Hypothalamus (tissue), 51 donors: ENCODE measurements around the gene ZRSR2.
A peak's percentile ranks its signal among the peaks of the same experiment; 100 is the strongest.
"Not testable (repeated sequence)": the region's sequence is repeated elsewhere in the genome, so short reads cannot be mapped to it uniquely, and the experiment has no call there.

Experiments used
- DNase-seq, 51 donors: peaks; one replicate each; lab custom pipeline; 2025; lab: John Stamatoyannopoulos, UW

ZRSR2 gene

DNA sequence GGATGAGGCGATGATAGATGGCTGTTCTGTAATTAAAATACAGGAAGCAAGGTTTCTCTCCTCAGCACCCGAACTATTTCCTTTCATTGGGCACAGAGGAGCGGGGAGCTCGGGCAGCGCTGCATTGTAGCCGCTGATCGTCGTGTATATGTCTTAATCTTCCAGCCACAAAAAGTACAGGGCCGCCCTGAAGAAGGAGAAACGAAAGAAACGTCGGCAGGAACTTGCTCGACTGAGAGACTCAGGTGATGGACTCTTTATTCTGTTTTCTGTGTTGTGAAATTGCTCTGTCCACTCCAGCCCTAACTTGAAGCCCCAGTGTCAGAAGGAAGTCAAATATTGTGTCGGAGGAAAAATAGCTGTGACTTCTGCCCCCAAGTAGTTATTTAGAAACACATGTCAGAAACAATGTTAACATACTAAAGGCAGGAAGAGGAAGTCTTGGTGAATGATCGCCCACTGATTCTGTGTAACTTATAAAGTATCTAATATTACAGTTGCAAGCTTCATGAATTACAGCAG, 546 bp downstream of the ZRSR2 start:
- DNase-seq, result peak in 2 of 51 donors; percentile 50 to 53

DNA sequence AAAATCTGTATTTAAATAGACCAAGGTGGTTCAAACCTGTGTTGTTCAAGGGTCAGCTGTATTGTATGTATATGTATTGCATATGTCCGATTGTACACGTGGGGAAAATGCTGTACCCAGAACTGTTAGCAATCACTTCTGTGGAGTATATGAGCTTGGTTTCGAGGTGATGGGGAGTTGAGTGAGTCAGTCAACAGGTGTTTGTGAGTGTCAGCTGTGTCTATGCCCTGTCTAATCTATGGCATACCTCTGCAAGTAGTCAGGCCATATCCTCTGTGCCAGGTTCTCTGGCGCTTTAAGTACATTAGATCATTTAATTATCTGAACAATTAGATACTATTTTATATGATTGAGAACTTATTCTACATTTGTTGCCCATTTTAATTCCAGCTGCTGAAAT, 7.4 kb downstream of the ZRSR2 start:
- DNase-seq, result no peak

DNA sequence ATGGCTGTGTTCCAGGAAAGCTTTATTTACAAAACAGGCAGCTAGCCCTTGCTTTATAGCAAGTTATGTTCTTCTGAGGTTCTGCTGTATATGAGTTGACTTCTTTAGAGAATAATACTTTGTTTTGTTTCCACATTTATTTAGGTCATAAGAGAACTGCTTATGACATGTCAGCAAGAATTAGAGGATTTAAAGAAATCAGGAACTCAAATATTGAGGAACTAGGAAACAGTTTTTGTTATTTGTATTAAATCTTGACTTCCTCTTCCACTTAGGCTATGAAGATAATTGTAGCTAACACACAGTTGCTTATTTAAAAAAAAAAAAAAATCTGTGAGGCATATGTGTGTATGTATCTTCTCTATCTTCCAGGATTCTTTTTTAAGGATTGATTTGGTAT, 14.3 kb downstream of the ZRSR2 start:
- DNase-seq, result no peak

DNA sequence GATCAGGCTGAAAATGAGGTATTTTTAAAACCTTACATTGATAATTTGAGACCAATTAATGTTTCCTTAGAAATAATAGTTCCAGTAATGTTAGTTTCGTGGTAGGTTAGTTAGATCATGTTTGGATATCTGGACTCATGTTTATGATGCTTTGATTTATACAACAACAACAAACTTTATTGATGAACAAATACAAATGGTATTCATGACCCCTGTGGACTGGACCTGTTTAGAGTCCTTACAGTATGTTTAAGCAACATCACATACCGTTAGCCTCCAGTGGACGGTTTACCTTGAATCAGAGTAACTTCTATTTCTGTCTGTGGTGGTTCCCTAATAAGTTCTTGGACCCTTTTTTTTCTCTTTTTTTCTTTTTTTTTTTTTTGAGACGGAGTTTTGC, 18.0 kb downstream of the ZRSR2 start:
- DNase-seq, result no peak

DNA sequence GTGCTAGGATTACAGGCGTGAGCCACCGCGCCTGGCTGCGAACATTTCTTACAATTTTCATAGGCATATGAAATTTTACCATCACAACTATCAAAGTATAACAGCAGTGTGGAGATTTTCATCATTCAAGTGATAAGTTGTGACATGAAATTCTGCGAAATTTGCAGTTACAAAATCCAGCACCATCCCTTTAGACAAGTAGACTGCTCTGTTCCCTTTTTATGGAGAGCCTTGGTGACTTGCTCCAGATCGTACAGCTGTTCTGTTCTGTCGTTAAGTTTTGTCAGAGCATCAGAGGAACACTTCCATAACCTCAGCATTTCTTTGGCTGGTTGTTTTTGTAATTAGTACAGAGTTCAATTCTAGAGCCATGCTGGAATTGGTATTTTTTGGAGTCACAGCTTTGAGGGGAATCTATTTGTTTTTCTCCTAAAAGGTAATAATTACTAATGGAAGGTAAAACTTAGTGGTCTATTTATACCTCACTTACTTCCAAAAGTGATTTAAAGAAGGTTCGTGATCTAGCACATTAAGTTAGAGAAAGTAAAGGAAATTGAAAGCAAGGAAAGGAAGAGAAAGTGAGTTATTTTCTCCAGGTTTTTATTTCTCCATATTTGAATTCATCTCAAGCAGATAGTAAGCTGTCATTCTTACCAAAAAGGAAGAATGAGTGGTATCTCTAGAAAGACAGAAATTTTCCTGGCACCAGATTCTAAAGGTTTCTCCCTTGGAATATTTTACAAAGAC, 22.1 kb downstream of the ZRSR2 start:
- DNase-seq, result no peak

DNA sequence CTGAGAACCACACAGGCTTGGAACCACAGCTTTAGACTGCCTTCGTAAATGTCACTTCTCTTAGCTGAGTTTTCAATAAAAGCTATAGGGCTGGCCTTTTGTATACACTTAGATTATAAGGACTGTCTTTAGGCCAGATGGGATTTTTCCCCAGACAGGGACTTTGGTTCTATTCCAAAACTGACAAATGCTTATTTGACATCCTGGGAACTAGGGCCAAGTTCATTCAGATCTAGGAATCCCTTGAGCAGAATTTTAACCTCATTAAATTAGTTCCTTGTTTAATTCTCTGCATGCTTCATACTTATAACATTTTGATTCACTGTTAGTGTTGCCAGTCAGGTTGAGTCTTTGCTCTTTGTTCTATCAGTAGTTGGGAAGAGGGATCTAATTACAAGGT, 23.1 kb downstream of the ZRSR2 start:
- no peak for DNase-seq

DNA sequence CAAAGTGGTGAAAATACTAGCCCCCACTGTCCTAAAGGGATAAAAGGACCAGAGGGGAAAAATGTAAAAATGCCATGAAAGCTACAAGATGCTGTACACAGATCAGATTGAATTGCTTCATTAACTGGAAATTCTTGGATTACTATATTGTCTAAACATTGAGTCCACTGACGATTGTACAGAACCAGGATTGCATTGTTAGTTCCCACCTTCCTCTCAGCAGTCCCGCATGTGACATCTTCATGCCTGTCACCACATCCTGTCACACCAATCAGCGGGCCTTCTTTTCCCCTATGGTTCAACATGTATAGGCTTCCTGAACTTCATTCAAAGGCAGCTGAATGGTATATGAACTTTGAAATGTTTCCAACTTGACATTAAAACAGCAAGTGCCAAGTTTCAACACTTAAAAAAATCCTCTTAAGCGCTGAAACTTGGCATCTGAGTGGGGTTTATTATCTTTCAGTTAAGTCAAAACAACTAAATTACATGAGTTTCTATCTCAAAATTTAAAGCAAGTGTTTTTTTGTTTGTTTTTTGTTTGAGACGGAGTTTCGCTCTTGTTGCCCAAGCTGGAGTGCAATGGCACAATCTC, 24.6 kb downstream of the ZRSR2 start:
- no peak for DNase-seq

DNA sequence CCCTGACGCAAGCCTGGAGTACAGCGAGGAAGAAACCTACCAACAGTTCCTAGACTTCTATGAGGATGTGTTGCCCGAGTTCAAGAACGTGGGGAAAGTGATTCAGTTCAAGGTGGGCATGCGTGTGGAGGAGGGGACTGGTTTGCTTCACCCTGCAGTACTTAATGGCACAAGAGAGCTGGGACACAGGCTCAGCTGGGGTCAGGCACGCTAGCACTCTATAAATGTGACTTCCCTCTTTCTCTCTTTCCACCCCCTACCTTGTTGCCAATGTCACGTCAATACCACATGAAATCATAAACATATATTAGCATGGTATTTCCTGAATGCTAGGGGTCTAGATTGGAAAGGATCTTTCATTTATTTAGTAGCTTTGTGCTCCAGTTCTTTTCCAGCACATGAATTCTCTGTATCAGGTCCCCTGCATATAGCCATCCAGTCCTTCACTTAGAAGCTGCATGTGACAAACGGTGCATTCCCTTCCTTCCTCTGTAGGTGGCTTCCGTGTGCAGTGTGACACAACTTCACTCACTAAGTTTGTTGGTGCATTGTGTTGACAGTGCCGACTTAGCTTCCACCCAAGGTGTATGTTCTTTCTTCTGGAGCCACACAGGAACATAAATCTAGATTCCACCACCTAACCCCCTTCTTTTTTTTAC, 25.6 kb downstream of the ZRSR2 start:
- DNase-seq, result peak in 2 of 51 donors; percentile 0 to 2

DNA sequence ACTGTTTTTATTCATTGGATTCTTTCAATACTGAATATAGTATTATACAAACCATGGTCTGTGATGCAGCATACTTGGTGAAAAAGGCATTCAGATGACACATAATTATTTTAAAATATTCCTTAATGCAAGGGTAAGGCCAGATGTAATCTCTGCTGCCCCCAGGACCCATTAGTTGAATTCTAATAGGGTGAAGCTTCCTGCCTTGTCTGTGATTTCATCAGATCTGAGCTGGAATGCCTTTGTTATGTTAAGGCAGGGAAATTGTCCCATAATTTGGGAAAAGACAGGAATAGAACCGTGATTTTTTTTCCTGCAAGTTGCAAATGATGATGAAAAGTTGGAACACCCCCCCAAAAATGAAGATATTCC, 26.1 kb downstream of the ZRSR2 start:
- no peak for DNase-seq

DNA sequence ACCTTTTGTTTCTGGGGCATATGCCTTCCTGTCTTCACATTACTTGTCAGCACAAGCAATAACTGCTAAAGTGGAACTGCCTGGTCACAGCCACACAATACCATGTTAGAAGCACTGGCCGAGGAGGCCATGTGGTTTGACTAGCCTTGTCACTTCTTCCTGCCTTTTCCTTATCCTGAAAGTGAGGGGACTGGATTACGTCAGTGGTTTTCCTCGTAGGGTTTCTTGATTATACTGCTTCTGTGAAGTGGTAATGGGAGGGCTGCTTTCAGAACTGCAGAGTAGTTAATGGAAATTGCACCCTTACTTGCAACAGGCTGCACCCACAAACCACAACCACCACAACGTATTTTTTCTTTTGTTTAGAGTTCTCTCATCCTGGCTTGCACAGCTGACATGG, 26.6 kb downstream of the ZRSR2 start:
- DNase-seq, result no peak

DNA sequence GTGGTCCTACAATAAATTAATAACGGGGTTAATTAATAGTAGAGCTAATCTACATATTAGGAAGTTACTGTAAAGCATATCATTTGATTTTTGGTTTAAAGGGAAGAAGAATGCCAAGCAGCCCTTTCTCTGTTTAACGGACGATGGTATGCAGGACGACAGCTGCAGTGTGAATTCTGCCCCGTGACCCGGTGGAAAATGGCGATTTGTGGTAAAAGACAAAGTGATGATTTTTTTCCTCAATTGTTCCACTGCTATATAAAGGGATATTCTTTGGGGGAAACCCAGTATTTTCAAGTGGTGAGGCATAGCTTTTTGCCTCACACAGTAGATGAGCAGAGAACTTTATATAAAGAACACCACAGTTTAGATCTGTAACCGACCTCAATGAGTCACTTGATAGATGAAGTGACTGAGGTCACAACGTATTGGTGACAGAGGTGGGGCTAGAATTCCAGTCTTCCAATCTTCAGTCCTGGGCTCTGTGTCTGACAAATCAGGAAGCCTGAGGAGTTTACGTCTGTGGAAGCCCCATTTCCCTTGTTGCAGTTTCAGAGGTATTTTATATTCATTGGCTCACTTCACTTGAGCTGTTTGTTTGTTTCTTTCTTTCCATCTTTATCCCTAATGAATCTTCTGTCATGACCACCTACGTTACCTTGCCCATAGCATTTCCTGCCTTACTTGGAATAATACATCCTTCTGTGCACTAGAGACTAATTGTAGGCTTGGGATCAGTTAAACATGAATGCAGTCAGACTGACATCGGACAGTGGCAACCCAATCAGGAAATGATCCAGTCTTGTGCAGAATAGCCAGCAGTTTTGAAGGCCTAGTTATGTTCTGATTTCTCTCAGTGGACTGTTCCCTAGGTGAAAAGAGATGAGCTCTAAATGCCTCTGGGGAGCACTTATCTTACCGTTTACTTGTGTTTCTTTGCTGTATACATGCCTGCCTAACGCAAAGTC, 30.1 kb downstream of the ZRSR2 start:
- DNase-seq, result peak in 1 of 51 donors; percentile 0

DNA sequence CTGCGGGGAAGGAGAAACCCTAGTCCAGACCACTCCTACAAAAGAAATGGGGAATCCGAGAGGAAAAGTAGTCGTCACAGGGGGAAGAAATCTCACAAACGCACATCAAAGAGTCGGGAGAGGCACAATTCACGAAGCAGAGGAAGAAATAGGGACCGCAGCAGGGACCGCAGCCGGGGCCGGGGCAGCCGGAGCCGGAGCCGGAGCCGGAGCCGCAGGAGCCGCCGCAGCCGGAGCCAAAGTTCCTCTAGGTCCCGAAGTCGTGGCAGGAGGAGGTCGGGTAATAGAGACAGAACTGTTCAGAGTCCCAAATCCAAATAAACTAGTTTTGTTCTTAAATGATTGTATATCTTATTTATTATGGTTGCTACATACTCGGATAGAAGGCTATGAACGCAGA, 32.6 kb downstream of the ZRSR2 start:
- no peak for DNase-seq

DNA sequence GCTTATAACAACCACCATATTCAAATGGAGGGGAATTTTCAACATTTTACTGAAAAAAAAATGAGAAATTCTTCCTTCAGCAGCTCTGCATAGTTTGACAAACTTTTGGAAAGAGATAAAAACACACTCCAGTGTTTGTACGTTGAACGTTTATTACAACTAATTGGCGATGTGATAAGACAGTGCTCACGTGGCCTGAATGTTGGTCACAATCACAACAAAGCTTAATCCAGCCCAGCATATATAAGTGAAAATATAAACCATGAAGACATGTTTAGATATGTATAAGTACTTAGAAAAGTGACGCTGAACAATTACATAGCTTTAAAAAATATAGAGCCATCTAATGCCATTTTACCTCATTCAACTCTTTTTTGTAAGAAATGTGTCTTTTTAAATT, 35.7 kb downstream of the ZRSR2 start:
- no peak for DNase-seq

DNA sequence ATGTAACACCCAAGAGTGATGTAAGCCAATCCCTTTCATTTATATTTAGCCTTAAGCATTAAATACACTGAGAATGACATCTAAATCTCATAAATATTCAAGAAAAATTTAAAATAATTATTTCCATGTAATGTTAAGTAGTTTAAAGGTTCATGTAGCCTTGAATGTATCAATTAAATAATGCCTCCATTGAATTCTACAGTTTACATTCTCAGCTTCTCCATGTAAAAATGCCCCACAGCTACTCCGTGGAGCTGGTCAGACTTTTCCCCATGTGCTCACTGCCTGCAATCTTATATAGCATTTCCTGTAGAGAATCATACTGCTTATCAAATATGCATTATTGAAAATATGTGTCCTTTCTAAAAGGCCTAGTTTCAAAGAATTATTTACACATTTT, 38.9 kb downstream of the ZRSR2 start:
- DNase-seq, result no peak

DNA sequence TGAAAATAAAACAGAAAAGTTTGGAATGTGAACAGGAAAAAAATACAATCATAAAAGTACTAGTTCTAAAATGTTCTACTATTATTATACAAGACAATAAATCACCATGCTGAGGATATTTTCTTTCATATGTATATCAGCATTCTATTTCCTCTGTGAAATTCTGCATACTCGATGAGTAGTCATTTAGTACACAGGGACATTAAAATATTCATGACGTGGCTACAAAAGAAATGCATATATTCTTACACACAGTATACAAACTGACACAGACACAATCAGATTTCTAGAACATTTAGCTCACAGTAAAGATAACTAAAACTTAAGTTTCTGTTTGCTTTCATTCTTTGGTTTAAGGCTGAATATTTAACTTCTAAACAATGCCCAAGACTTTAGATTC, 41.1 kb downstream of the ZRSR2 start:
- DNase-seq, result not testable (repeated sequence)

DNA sequence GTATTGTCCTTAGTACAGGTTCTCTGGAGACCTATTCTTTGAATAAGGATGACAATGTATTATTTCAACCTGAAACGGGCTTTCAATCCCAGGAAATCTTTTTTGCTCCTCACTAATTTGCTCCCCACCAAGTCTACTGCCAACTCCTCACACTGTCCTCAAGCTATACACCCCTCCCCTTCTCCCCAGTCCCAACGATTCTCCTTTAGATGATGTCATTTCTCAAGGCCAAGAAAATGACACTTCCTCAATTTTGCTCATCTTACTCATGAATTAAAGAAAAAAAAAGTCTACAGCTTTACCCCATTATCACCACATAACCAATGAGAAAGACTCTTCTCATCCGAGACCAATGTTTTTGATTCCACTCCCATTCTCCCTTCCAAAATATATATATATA, 43.8 kb downstream of the ZRSR2 start:
- no peak for DNase-seq

DNA sequence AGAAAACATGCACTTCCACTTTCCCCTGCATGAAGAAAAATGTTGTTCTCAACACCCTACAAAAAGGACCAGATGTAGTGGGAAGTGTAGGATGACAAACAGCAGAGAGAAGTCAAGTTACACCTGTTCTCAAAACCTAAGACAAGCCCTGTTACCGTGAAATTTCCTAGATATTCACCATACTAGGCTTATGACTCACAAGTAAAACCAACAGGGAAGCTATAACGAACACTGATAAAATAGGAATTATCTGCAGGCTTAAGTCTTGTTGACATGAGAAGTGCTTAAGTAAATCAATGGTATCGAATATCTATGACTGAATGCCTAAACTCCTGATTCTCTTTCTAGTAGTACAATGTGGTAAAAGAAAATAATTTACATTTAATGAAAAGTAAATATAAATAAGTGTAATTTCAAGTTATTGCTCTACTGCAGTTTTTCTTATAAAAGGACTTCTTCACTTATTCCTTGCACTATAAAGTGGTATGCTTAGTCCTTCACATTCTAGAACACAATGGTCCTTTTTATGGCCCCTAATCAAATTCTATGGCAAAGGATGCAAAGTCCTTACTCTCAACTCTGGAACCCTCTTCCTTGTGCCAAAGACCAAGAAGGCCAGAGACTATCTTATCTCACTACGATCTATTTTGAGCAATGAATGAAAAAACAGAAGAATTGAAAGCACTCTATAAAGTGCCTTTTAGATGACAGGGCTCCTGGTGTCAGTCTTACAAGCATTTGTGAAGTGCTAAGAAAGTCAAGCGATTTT, 44.7 kb downstream of the ZRSR2 start:
- no peak for DNase-seq

DNA sequence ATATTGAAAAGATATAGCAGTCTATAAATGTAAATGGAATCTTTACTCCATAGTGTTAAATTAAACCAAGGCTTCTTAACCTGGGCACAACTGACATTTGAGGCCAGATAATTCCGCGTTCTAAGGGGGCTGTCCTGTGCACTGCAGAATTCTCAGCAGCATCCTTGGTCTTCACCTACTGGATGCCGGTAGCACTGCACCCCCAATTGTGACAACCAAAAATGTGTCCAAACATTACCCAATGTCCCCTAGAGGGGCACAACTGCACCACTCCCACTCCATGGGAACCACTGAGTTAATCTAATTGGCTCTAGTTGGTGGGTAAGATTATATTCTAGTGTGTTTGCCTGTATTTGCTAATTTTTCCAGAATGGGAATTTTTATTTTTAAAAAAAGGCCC, 47.7 kb downstream of the ZRSR2 start:
- no peak for DNase-seq

DNA sequence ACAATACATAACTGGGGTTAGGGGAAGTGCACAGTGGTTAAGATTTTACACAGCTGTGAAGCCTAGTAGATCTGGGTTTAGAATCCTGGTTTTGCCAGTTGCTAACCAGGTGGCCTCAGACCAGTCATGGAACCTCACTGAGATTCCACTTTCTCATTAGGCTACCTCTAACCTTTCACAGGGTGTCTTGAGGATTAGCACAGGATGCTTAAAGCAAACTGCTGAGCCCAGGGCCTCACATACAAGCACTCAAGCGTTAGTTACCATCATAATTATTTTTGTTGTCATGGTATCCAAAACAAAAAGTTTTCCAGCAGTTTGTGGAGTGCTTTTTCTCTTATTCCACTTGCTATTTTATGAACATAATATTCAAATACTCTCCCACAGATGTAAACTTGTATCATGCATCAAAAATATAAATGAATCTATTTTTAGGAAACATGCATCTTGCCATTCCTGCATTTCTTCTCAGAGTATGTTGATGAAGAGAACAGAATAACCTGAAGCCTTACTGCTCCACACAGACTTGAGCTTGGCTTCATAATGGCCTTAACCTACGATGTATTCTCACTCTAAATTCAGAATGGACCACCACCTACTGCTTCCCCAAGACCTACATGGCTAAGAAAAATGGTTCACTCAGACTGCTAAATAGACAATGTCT, 51.7 kb downstream of the ZRSR2 start:
- no peak for DNase-seq

DNA sequence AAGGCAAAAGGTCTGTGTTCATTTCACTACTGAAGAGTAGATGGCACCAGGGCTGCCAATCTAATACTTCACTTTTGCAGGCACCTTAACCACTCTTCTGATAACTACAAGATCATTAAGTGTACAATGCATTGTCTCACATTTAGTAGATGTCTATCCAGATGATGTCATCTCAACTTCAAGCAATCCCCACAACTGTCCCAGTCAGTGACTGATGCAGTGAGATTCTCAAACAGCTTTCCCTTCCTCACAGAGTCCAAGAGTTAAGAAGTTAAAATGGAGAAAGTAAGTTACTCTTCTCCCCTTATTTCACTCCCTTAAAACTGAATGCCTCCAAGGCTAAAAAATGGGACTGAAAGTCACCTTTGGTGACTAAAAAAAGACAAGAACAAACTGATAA, 53.7 kb downstream of the ZRSR2 start:
- DNase-seq, result no peak
